Measurements from ENCODE around the gene PIGL. TPM values are rescaled to one million over a fixed set of nuclear protein-coding genes. Genes with fewer than 3 reads are reported as not detected.
"Not testable (repeated sequence)": the region's sequence is repeated elsewhere in the genome, so short reads cannot be mapped to it uniquely, and the experiment has no call there.

Gene PIGL
- total and polyA plus RNA-seq, 4 donors = 8.9 to 38.1 (median 27.1) TPM

- Histone ChIP-seq H3K36me3 (ENCODE audit: control insufficient read depth in 4 of 4, insufficient read depth in 4 of 4, low read length in 4 of 4) (no peaks in the 10 kb centered on the region), H3K4me3 (no peak overlapping the region), H3K4me1 (ENCODE audit: control insufficient read depth in 5 of 5, insufficient read depth in 5 of 5, low read length in 5 of 5) (peaks cover 0 to 4% (median 0%) of the 10 kb centered on the region in 5 donors), H3K9ac (ENCODE audit: insufficient read depth in 1 of 2, low read length in 2 of 2) (no peak overlapping the region), H3K9me3 (ENCODE audit: control insufficient read depth in 4 of 4, insufficient read depth in 3 of 4, low read length in 3 of 4) (no peaks in the 10 kb centered on the region), H3K27me3 (ENCODE audit: control insufficient read depth in 3 of 3, insufficient read depth in 3 of 3, low read length in 2 of 3) (no peaks in the 10 kb centered on the region), H3K27ac (ENCODE audit: low read depth in 1 of 2, low read length in 1 of 2) (no peak overlapping the region)
- DNase-seq (no peak), ATAC-seq (ENCODE audit: insufficient read depth, low FRiP score) (no peak)
- 92 to 93% methylated on average over 3 of the region's 3 CpGs for WGBS, 2 donors
- TF ChIP-seq, protein P1, sequence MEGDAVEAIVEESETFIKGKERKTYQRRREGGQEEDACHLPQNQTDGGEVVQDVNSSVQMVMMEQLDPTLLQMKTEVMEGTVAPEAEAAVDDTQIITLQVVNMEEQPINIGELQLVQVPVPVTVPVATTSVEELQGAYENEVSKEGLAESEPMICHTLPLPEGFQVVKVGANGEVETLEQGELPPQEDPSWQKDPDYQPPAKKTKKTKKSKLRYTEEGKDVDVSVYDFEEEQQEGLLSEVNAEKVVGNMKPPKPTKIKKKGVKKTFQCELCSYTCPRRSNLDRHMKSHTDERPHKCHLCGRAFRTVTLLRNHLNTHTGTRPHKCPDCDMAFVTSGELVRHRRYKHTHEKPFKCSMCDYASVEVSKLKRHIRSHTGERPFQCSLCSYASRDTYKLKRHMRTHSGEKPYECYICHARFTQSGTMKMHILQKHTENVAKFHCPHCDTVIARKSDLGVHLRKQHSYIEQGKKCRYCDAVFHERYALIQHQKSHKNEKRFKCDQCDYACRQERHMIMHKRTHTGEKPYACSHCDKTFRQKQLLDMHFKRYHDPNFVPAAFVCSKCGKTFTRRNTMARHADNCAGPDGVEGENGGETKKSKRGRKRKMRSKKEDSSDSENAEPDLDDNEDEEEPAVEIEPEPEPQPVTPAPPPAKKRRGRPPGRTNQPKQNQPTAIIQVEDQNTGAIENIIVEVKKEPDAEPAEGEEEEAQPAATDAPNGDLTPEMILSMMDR (IDR thresholded peaks at IDR 0.05; ENCODE audit: control extremely low read depth, extremely low read depth) = no peak
These were observed 76.9 kb downstream of the PIGL start for GRCh38 chr17:16293931-16294330.

DNA sequence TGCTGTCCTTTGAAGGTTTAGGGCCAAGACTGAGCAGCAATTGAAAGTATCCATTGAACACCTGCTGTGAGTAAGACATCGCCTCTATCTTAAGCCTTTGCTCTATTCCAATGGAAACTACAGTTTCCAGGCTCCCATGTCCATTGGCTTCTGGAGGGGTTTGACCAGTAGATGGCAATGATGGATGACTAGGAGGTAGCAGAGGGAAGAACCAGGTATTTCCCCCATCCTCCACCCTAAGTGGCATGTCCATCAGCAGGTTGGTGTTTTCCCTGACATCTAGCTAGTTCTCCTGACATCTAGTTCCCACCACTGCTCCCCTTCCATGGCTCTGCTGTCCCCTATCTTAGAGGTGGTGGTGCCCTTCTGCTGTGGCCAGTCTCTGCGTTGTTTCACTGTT, 77.5 kb downstream of the PIGL start:
- Histone ChIP-seq H3K36me3 (ENCODE audit: control insufficient read depth in 4 of 4, insufficient read depth in 4 of 4, low read length in 4 of 4) (no peaks in the 10 kb centered on the region), H3K27ac (ENCODE audit: low read depth in 1 of 2, low read length in 1 of 2) (no peak overlapping the region), H3K27me3 (ENCODE audit: control insufficient read depth in 3 of 3, insufficient read depth in 3 of 3, low read length in 2 of 3) (no peaks in the 10 kb centered on the region), H3K9ac (ENCODE audit: insufficient read depth in 1 of 2, low read length in 2 of 2) (no peak overlapping the region), H3K9me3 (ENCODE audit: control insufficient read depth in 4 of 4, insufficient read depth in 3 of 4, low read length in 3 of 4) (no peaks in the 10 kb centered on the region), H3K4me3 (no peak overlapping the region), H3K4me1 (ENCODE audit: control insufficient read depth in 5 of 5, insufficient read depth in 5 of 5, low read length in 5 of 5) (peaks cover 0 to 4% (median 0%) of the 10 kb centered on the region in 5 donors)
- DNase-seq = no peak
- ATAC-seq (ENCODE audit: insufficient read depth, low FRiP score) = no peak
- TF ChIP-seq, protein P1 (IDR thresholded peaks at IDR 0.05; ENCODE audit: control extremely low read depth, extremely low read depth) = no peak
- WGBS, 2 donors = 92 to 98% methylated on average over 2 of the region's 2 CpGs

GRCh38 chr17:16296072-16296471, 79.1 kb downstream of the PIGL start:
- H3K4me1 ChIP-seq (ENCODE audit: control insufficient read depth in 5 of 5, insufficient read depth in 5 of 5, low read length in 5 of 5); H3K27me3 ChIP-seq (ENCODE audit: control insufficient read depth in 3 of 3, insufficient read depth in 3 of 3, low read length in 2 of 3); H3K4me3 ChIP-seq; ATAC-seq (ENCODE audit: insufficient read depth, low FRiP score); H3K27ac ChIP-seq (ENCODE audit: low read depth in 1 of 2, low read length in 1 of 2); H3K9me3 ChIP-seq (ENCODE audit: control insufficient read depth in 4 of 4, insufficient read depth in 3 of 4, low read length in 3 of 4); H3K9ac ChIP-seq (ENCODE audit: insufficient read depth in 1 of 2, low read length in 2 of 2); DNase-seq; H3K36me3 ChIP-seq (ENCODE audit: control insufficient read depth in 4 of 4, insufficient read depth in 4 of 4, low read length in 4 of 4): not testable (repeated sequence)
- WGBS, 2 donors = 94 to 95% methylated on average over 3 of the region's 3 CpGs

DNA sequence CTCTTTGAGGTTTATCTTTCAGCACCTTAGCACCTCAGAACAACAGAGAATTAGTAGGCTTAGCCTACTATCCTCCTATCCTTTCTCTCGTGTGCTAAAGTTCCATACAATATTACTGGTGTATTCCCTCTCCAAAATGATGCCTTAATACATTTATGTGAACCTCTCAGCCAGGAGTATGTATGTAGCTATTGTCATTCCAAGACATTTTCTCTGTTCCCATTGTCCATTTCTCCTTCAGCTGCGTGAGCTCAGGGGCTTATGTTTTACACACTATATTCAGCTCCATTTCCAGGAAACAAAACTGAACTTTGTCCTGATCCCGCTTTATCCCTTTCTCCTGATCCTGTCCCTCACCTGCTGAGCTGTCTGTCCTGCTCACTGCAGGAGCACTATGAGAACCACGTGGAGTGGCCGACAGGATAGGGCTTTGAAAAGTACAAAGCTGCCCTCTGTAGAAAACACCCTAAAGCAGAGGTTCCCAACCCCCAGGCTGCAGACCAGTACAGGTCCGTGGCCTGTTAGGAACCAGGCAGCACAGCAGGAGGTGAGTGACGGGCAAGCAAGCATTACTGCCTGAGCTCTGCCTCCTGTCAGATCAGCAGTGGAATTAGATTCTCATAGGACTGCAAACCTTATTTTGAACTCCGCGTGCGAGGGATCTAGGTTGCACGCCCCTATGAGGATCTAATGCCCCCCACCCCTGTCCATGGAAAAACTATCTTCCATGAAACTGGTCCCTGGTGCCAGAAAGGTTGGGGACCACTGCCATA, 80.5 kb downstream of the PIGL start:
- Histone ChIP-seq H3K36me3 (ENCODE audit: control insufficient read depth in 4 of 4, insufficient read depth in 4 of 4, low read length in 4 of 4) (peaks cover 0 to 6% (median 3%) of the 10 kb centered on the region in 4 donors), H3K27ac (ENCODE audit: low read depth in 1 of 2, low read length in 1 of 2) (no peak overlapping the region), H3K9ac (ENCODE audit: insufficient read depth in 1 of 2, low read length in 2 of 2) (no peak overlapping the region), H3K4me1 (ENCODE audit: control insufficient read depth in 5 of 5, insufficient read depth in 5 of 5, low read length in 5 of 5) (peaks cover 0 to 20% (median 4%) of the 10 kb centered on the region in 5 donors), H3K4me3 (no peak overlapping the region), H3K27me3 (ENCODE audit: control insufficient read depth in 3 of 3, insufficient read depth in 3 of 3, low read length in 2 of 3) (no peaks in the 10 kb centered on the region), H3K9me3 (ENCODE audit: control insufficient read depth in 4 of 4, insufficient read depth in 3 of 4, low read length in 3 of 4) (no peaks in the 10 kb centered on the region)
- TF ChIP-seq, protein P1 (IDR thresholded peaks at IDR 0.05; ENCODE audit: control extremely low read depth, extremely low read depth) = no peak
- 88 to 90% methylated on average over 11 of the region's 11 CpGs for WGBS, 2 donors
- DNase-seq (no peak), ATAC-seq (ENCODE audit: insufficient read depth, low FRiP score) (no peak)

Data from lung (tissue), 12 donors.